NCI-H1417 treated with DMSO at 0.1 percent for 48 hours (cell line): ENCODE measurements around the gene HAO2.
"Not testable (repeated sequence)": the region's sequence is repeated elsewhere in the genome, so short reads cannot be mapped to it uniquely, and the experiment has no call there.

Source experiments
- DNase-seq: peaks from one replicate; lab custom pipeline; 2025; lab: John Stamatoyannopoulos, UW

HAO2 gene

DNA sequence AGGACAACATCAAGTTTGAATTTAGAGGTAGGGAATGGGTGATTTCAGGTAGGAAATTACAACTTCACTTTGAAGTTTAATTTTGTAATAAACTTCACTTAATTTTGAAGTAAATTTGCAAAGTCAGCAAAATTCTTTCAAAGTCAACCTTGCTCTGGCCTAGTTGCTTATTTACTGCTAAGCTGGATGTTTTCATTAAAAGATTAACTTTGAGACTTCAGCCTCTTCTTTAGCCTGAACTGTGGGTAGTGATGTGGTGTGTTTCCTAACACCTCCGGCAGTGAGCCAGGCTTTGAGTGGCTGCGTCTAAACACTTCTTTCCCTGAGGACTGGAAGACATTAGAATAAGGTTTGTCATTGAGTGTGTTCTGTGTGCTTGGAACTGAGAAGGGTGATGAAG lies at the start of gene HAO2:
Gene HAO2, plus strand, starts transcription at position 232 of the 400 bp plus-strand sequence. CDS start 12,301 bp downstream, outside the sequence.
- DNase-seq, result no peak

GRCh38 chr1:119320100-119320499 lies 48.5 kb upstream of the HAO2 start:
- DNase-seq, result no peak

- DNase-seq, result no peak
These were observed 46.7 kb upstream of the HAO2 start for GRCh38 chr1:119321666-119322419.

- DNase-seq, result no peak
These were observed 45.2 kb upstream of the HAO2 start for GRCh38 chr1:119323216-119323982.

- no peak for DNase-seq
These were observed 44.4 kb upstream of the HAO2 start for GRCh38 chr1:119324198-119324597.

- DNase-seq, result no peak
These were observed 42.3 kb upstream of the HAO2 start for GRCh38 chr1:119326251-119326650.

DNA sequence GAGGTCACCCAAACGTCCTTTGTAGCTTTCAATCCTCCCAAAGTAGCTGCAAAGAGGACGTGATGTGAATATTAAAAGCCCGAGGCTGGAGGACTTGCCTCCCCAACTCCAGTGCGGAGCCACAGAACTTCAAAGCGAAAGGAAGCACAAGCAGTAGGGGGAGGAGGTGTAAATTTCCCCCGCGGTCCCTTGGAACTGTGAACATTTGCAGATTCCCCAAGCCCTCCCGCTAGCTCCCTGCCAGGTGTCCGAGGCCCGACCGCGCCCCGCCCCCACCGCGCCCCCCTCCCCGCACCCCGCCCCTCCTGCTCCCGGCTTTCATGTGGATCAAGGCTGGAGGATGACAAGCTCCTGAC lies 41.5 kb upstream of the HAO2 start:
- DNase-seq, result peak; percentile 62

- DNase-seq, result peak; percentile 62
These were observed 41.0 kb upstream of the HAO2 start for GRCh38 chr1:119327450-119328155.

DNA sequence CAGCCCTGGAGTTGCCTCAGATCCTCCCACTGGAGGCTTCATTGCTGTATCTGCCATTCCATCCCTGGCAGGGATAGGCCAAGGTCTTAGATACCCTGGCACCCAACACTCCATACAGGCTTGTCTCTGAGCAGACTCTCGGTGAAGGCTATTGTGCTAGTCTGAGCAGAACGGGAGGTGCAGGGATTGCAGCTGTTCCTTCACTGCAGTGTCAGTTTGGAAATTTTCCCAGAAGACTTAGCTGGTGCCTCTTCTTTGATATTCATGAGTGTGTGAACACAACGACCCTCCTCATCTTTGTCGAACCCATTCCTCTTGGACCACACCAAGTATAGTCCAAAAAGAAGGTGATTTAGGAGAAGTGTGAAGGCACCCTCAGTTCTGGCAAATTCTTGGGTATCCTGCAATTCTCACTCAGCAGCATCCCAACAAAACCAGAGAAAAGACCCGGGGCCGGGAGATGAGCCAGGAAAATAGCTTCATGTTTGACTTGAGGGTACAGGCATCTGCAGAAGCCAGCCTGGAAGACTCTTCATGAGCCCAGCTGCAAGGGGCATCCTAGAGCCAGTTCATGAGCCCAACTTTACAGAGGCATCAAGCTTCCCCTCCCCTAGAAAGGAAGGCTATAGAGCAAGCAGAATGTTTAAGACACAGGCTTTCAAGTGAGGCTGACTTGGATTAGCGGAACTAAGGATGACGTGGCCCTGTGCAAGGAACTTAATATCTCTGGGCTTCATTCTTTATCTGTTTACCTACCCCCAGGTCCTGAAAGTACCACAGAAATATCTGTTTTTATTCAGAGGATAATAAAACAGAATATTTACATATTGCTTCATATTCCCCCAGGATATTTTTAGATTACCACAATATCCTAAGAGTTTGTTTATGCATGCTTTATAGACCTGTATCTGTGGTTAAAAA lies 38.8 kb upstream of the HAO2 start:
- DNase-seq, result no peak

DNA sequence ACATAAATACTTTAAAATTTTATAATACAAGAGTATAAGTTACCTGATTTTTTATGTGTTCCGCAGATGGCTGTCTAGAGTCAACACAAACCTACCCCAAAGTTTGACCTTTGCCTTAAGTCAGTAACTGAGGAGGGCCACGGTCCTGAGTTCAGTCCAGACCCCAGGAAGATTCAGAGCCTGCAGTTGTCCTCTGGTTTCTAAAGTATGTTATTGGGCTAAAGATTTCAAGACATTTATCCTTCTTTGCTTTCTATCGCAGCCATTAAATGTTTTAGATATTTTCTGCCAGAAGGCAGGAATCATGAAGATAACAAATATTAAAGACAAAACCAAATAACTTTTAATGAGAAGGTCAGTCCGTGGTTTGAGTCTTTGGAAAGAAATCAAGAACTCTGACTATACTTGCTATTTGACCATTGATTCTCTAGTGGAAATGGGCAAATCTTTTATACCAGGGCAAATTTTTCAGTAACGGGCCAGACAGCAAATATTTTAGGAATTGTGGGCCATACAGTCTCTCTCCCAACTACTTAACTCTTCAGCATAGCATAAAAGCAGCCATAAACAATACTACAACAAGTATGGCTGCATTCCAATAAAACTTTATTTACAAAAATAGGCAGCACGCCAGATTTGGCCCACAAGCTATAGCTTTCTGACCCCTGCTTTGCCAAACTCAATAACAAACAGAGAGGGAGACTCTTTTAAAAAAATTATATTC lies 38.0 kb upstream of the HAO2 start:
- no peak for DNase-seq

DNA sequence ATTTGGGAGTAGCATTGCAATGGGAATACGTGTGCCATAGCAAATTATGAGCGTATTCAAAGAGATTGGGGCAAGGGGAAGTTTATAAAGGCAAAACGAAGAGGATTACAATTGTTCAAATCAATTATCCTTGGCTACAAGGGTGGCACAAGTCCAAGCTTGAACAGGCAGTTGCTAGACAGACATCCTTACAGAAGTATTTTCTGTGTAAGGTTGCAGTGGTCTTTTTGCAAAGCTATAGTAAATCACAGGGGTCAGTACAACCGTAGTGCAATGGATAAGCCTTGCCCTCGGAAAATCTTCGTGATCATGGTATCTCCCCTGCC lies 37.4 kb upstream of the HAO2 start:
- no peak for DNase-seq

DNA sequence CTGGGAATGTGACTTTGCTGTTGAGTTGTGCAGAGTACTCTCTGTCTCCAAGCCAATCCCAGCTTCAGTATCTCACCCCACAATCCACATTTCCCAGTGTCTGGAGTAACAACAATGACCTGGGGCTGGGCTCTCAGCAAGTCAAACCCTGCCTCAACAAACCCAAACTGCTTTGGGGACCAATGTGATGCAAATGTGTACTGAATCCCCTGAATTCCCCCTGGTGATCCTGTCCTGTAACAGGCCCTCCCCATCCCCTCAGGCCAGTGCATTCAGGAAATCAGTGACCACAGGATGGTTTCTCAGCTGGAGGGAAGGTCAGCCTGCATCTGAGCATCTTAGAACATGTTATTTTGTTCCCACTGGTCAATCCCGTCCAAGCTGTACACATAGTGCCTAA lies 36.7 kb upstream of the HAO2 start:
- DNase-seq, result no peak

- no peak for DNase-seq
These were observed 36.0 kb upstream of the HAO2 start for GRCh38 chr1:119332622-119333021.

DNA sequence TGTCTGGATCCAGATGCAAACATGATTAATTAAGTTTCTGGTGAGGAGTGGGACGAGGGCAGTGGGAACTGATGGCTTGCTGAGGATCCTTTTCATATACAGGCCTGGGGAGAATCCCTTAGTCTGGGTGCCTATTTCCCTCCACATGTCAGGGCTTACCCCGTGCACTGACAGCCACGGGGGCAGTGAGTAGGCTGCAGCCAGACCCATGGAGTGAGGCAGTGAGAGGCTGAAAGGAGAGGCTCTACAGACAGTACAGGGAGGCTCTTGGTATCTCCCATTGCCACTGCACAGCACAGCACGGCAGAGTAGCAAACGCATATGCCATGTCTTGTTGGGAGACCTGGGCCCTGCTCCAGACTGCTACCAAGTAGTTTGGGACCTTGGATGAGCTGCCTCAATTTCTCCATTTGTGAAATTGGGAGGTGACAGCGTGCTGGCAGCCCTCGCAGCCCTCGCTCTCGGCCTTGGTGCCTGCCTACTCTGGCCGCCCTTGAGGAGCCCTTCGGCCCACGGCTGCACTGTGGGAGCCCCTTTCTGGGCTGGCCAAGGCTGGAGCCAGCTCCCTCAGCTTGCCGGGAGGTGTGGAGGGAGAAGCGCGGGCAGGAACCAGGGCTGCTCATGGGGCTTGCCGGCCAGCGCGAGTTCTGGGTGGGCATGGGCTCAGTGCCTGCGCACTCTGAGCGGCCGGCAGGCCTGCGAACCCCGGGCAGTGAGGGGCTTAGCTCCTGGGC lies 35.3 kb upstream of the HAO2 start:
- no peak for DNase-seq

DNA sequence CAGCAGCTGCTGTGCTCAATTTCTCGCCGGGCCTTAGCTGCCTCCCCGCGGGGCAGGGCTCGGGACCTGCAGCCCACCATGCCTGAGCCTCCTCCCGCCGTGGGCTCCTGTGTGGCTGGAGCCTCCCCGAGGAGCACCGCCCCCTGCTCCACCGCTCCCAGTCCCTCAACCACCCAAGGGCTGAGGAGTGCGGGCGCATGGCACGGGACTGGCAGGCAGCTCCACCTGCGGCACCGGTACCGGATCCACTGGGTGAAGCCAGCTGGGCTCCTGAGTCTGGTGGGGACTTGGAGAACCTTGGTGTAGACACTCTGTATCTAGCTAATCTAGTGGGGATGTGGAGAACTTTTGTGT lies 34.7 kb upstream of the HAO2 start:
- not testable (repeated sequence) for DNase-seq

GRCh38 chr1:119336848-119337247 lies 31.7 kb upstream of the HAO2 start:
- no peak for DNase-seq

DNA sequence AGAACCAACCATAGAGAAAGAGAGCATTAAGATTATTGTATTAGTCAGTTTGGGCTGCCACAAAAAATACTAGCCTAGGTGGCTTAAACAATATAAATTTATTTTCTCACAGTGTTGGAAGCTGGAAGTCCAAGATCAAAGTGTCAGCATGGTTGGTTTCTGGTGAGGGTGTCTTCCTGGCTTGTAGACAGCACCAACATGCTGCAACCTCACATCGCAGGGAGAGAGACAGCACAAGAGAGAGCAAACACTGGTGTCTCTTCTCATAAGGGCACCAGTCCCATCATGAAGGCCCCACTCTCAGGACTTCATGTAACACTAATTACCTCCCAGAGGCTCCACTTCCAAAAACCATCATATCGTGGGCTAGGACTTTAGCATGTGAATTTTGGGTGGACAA lies 30.6 kb upstream of the HAO2 start:
- DNase-seq, result no peak

DNA sequence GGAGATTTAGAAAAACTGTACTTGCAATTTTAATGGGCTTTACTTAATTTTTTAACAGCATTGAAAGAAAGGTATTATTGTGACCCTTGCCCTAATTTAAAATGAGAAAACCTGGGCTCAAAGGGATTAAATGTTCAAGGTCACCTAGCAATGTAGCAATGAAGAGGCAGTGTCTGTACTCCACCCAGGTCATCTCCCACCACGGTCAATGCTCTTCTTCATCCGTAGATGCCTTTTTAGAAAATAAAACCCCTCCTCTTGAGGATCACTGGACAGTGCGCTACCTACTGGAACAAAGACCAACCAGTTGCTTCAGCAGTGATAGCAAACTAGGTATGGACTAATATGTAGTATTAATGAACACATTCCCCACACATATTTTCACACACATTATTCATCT lies 29.8 kb upstream of the HAO2 start:
- no peak for DNase-seq

- DNase-seq, result no peak
These were observed 27.7 kb upstream of the HAO2 start for GRCh38 chr1:119340861-119341261.

- no peak for DNase-seq
These were observed 27.1 kb upstream of the HAO2 start for GRCh38 chr1:119341372-119341947.
